GM18505 (cell line): ENCODE measurements around the gene NOTCH3.

Experiments used
- ATAC-seq: cut with Tn5 transposase; IDR thresholded peaks from one replicate; pipeline ENCODE4 v1.9.1; 2021; ENCODE audit not compliant: unreplicated experiment
- POLR2A ChIP-seq: IDR thresholded peaks from 4 replicates; pipeline ENCODE4 v1.6.1; 2011; ENCODE audit warnings: borderline replicate concordance; ENCODE audit not compliant: insufficient read depth, insufficient read length; ENCODE audit errors: extremely low read depth

The NOTCH3 gene

DNA sequence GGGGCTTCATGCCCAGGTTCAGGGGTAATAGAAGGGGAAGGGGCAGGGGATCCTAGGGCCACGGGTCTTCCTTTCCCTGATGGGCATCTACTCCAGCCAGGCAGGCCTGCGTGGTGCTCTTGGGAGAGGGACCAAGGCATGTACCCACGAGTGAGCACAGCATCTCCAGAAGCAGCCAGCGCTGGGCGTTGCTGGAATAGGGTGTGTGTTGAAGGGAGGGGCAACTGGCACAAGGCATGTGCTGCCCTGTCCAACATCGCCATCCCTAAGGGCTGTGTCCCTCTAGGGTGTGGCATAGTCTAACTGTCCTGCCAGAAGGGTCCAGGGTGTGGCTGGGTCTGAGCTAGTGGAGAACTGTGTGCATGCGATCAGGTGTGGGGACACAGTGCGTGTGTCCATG is 2.9 kb downstream of the NOTCH3 start:
- ATAC-seq = no peak
- no peak for TF ChIP-seq POLR2A

DNA sequence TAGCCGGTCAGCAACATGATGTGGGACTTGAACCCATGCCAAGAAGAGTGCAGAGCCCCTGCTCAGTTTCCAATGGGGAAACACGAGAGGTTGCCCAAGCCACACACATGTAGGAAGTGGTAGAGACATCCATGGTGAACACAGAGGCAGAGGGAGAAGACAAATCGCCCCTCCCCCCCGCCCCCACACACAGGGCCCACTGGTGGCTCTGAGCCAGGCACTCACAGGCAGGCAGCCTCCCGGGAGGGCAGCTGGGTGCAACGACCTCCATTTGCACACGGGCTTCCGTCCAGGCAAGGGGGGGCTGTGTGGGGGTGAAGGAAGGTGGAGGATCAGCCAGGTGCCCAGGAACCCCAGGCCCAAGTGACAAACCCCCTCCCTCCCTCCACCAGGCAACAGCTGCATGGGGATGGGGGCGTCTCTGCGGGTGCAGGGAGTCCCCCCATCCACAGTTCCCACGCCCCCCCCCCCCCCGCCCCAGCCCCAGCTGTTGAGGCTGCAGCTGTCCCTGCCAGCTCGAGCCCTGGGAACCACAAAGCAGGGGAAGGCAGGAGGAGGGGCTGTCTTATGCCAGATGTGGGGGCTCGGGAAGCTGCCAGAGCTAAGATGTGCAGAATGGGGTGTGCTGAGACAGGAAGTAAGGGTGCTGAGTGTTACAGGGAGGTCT is 3.4 kb downstream of the NOTCH3 start:
- no peak for ATAC-seq

DNA sequence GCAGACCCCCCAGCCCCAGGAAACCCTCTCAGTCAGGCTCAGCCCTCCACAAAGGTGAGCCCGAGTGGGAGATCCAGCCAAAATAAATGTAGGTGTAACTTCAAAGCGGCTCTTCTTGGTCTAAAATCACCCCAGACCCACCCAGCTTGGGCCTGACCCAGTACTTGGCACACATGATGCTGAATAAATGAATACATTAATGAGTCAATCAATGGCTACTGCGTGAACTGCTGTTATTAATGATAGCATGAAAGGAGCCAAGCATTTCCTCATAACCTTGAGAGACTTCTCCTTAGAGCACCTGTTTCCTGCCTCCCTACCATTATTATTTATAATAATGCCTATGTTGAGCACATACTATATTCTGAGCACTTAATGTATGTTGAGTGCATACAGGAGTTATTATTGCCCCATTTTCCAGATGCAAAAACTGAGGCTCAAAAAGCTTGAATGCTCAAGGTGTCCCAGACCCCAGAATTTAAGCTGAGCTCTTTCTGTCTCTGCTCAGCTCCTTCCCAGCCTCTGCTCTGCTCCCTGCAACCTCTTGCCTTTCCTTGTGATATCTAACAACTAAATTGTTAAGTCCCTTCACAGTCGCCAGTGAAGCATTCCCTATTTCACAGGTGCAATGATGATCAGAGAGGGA is 4.3 kb downstream of the NOTCH3 start:
- no peak for TF ChIP-seq POLR2A
- no peak for ATAC-seq

More for the DNA sequence above, 3.4 kb downstream of the NOTCH3 start:
- no peak for TF ChIP-seq POLR2A

DNA sequence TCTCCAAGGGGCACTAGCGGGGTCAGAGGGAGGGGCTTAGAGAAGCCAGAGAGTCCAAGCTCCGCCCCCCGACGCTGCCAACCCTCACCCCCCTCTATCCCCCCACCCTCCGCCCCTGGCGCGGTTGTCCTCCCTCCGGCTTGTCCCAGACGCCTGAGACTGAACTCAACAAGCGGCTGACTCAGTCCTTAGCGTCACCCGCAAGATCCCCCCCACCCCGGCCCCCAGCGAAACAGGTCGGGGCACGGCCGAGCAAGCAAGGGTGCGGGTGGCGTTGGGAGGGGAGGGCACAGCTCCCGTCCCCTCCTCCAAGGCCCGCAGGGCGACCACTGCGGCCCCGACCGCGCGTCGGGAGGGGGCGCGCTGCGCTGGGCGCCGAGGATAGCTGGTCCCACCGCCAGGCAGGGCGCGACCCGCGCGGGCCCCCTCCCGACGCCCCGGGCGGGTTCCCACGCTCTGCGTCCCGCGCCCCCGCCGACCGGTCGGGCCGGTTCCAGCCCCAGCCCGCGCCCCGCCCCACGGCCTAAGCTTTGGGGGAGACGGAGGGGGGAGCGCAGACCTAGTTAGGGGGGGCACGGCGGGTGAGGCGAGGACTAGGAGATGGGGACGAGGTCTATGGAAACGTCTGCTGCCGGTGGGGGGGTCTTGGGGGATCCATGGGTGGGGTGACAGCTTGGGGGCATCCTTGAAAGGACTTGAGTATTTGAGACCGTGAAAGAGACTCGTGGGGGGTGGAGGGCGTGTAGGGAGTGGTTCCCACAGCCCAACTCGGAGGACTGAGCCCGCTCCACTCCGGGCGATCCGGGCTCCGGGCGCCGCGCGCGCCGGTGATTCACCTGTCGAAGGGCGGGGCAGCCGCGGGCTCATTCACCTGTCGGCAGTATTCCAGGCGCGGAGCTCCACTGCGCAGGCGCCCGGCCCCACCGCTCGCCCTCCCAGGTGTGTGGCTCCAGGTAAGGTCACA is 5.1 kb downstream of the NOTCH3 start:
- TF ChIP-seq POLR2A = no peak
- ATAC-seq = no peak

DNA sequence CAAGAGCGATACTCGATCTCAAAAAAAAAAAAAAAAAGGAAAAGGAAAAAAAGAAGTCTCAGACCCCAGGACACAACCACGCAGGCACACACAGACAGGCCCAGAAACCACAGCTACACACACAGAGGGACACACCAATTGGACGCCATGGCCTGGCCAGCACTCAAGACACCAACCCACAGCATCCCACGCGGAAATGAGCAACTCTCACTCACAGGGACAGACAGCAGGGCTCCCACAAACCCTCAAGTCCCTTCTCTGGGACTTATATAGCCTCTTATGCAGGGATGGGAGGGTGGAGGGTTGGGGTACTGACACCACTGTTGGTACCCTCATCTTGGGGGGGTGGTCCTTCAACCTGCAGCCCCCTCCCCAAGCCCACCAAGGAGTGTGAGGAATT is 5.9 kb downstream of the NOTCH3 start:
- no peak for ATAC-seq
- no peak for TF ChIP-seq POLR2A

DNA sequence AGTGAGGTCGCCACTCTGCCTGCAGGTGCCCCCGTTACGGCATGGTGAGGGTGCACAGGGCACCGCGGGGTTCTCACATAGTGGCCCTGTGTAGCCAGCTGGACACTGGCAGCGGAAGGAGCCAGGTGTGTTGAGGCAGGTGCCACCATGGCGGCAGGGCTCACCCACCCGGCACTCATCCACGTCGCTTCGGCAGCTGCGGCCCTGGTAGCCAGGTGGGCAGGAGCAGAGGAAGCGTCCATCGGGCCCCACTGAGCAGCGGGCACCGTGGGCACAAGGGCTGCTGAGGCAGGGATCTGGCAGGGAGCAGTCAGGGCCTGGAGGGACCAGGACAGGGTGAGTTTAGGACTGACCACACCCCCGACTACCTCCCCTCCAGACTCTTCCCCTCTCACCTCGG is 8.8 kb downstream of the NOTCH3 start:
- no peak for TF ChIP-seq POLR2A
- no peak for ATAC-seq

DNA sequence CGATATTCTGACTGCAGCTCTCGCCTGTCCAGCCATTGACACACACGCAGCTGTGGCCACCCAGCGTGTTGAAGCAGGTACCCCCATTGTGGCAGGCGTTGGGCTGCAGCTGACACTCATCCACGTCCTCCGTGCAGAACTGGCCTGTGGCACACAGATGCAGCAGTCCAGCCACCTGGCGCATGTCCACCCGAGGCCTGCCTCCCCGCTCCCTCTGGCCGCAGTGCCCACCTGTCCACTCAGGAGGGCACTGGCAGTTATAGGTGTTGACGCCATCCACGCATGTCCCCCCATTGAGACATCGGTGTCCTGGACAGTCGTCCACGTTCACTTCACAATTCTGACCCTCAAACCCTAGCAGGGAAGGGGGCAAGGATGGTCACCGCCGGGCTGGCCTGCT is 9.3 kb downstream of the NOTCH3 start:
- no peak for ATAC-seq

DNA sequence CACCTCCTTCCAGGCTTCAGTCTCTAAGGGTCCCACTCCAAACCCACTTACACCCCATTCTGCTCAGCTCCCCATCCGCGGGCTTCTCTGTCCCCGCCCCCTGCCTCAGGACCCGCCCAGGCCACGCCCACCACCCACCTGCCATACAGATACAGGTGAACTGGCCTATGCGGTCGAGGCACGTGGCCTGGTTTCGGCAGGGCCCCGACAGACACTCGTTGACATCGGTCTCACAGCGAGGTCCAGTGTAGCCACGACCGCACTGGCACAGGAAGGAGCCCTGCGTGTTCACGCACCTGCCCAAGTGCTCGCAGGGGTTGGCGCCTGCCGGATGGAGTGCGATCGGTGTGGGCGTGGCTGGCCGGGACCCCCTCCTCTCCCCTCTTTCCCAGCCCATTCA is 11.9 kb downstream of the NOTCH3 start:
- TF ChIP-seq POLR2A = no peak
- ATAC-seq = no peak

More for the DNA sequence above, 9.3 kb downstream of the NOTCH3 start:
- no peak for TF ChIP-seq POLR2A

DNA sequence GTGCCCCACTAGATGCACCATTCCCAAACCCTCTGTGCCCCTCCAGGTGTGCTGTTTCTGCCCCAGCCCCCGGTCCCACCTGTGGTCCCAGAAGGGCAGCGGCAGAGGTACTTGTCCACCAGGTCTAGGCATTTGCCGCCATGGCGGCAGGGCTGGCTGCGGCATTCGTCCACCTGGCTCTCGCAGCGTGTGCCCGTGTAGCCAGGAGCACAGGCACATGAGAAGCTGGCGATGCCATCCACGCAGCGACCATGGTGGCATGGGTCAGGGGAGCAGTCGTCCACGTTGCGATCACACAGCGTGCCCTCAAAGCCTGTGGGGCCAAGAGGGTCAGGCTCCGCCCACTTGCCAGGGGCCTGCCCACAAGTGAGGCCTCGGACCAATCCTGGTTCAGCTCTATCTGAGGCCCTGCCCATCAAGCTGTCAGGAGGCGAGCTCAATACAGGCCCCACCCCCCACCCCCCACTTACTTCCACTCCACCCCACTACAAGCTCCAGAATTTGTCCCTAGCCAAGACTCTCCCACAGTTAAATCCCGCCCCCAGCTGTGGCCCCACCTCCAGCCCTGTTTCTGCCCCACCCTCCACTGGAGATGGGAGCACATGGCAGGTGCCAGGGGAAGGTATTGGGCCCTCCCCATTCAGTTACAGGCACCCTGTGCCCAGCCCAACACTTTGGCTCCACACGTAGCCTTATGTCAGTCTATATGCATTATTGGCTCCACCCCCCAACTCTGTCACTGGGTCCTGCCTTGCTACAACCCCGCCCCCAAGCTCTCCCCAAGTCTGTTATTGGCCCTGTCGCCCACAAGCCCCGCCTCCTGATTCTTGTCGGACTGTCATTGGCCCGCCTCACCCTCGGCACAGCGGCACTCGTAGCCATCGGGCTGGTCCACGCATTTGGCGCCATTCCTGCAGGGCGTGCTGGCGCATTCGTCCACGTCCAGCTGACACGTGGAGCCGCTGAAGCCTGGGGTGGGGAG is 13.5 kb downstream of the NOTCH3 start:
- no peak for ATAC-seq
- TF ChIP-seq POLR2A = no peak

DNA sequence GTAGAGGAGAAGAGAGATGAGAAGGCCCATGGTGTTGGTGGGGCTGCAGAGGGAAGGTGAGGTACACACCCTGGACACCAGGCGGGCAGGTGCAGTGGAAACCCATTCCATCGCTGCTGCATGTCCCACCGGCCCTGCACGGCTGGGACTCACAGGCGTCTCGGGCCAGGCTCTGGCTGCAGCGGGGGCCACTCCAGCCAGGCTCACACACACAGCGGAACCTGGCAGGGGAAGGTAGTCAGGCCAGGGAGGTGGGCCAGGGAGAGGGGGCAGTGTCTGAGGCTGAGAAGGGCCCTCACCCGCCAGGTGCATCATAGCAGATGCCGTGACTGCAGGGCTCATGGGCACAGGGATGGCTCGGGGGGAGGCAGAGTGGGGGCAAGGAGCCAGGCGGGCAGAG is 15.6 kb downstream of the NOTCH3 start:
- ATAC-seq = no peak
- TF ChIP-seq POLR2A = no peak

DNA sequence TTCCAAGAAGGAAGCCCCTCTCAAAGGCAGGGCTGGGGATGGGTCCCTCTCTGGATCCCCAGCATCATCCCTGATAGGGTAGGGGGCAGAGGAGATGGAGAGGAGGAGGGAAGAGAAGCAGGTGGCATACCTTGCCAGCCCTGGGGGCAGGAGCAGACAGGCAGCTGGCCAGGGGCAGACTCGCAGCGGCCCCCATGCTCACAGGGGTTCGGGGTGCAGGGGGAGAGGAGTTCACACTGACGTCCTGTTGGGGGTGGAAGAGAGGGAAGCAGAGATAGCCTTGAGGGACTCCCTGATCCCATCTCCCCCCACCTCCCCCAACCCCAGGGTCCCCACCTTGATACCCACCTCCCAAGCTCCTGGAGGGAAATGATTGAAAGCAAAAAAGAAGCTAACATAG is 16.0 kb downstream of the NOTCH3 start:
- no peak for TF ChIP-seq POLR2A
- ATAC-seq = no peak

DNA sequence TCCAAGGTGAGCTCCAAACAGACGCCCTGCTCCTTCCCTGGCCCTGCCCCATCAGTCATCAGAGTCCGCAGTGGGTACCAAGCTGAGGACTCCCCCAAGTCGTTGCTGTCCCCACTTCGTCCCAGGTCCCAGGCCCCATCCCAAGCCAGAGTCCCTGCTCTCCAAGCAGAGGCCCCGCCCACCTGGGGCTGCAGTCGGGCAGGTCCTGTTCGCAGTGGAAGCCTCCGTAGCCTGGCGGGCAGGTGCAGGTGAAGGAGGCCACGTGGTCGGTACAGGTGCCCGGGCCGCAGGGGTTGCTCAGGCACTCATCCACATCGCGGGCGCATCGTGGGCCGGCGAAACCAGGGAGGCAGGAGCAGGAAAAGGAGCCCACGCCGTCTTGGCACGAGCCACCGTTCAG is 19.4 kb downstream of the NOTCH3 start:
- no peak for TF ChIP-seq POLR2A
- ATAC-seq = no peak
